K562 (cell line): Measurements from ENCODE around the gene SLC25A44. TPM values are rescaled to one million over a fixed set of nuclear protein-coding genes. Genes with fewer than 3 reads are reported as not detected.

ENCODE experiments used
- ATAC-seq: fragments of 200-7000 bp; cut with Tn5 transposase; 3 replicates; pipeline ENCODE4 v1.9.1; 2020; ENCODE audit warnings: moderate library complexity
- BruUV-seq: library from RNA; stranded (reverse); fragments of 400-500 nt; replicated peaks from 2 replicates; lab custom pipeline; 2021; lab: Mats Ljungman, UMichigan
- CTCF ChIA-PET: fragments of 300-600 bp; formaldehyde crosslinking; extraction: SDS; loops from one replicate; lab custom pipeline; 2021; ENCODE audit warnings: low intra/inter-chr PET ratio; lab: Yijun Ruan, JAX
- POLR2A ChIA-PET: fragments of 300-600, 350-650 bp; sonication (Branson Sonifier 250); formaldehyde crosslinking; extraction: SDS; loops from one replicate; lab custom pipeline; 2021; ENCODE audit warnings: antibody characterized with exemption, inconsistent platforms; lab: Yijun Ruan, JAX
- DNase-seq, 4 experiments: peaks; one replicate each; pipeline versions ENCODE4 v3.0.0 to v3.0.0-alpha.2; 2011 to 2018; ENCODE audit warnings: low spot score in 3 of 4, mixed read lengths in 3 of 4; ENCODE audit errors: extremely low read depth in 1 of 4
- FAIRE-seq: peaks from 2 replicates; lab custom pipeline; 2011; peaks lifted over from hg19 to GRCh38; lab: Jason Lieb, UNC
- H2AFZ ChIP-seq: 2 replicates; pipeline ENCODE4 v1.6.0; 2011; ENCODE audit warnings: low read depth, low read length, control low read depth, inconsistent platforms
- H3K27ac ChIP-seq: fragments of 200-600 bp; 3 replicates; pipeline ENCODE4 v1.8.0; 2011; ENCODE audit warnings: low read depth, mild to moderate bottlenecking, control low read depth, inconsistent platforms, low read length, moderate library complexity, mixed read lengths; ENCODE audit errors: extremely low read depth
- H3K27me3 ChIP-seq, 2 experiments: fragments of 300-600 bp in 1 of 2; 2 replicates in 1 of 2; 3 replicates in 1 of 2; pipeline versions ENCODE4 v1.6.0 to v1.8.0; 2011; ENCODE audit warnings: inconsistent platforms in 2 of 2, low read length in 2 of 2, mild to moderate bottlenecking in 1 of 2, mixed read lengths in 1 of 2, moderate library complexity in 1 of 2; ENCODE audit not compliant: control insufficient read depth in 2 of 2, insufficient read depth in 2 of 2
- H3K36me3 ChIP-seq: fragments of 300-600 bp; 3 replicates; pipeline ENCODE4 v1.8.0; 2011; ENCODE audit warnings: mild to moderate bottlenecking, low read length, inconsistent platforms; ENCODE audit not compliant: control insufficient read depth, insufficient read depth
- H3K4me1 ChIP-seq, 2 experiments: fragments of 200-600 bp in 1 of 2; replicated peaks in 1 of 2; 2 replicates in 1 of 2; 3 replicates in 1 of 2; pipeline versions ENCODE4 v1.5.1 to v1.8.0; 2011; ENCODE audit warnings: inconsistent platforms in 2 of 2, low read length in 2 of 2, mild to moderate bottlenecking in 1 of 2, mixed read lengths in 1 of 2, moderate library complexity in 1 of 2; ENCODE audit not compliant: control insufficient read depth in 2 of 2, insufficient read depth in 2 of 2
- H3K4me2 ChIP-seq: 2 replicates; pipeline ENCODE4 v1.6.1; 2011; ENCODE audit warnings: low read length, control low read depth, inconsistent platforms, mixed read lengths; ENCODE audit not compliant: insufficient read depth
- H3K4me3 ChIP-seq: fragments of 200-600 bp; sonication (generic), shearing (Covaris generic); 2 replicates; pipeline ENCODE4 v1.5.1; 2016; ENCODE audit warnings: control low read depth, inconsistent platforms
- H3K79me2 ChIP-seq: fragments of 200-600 bp; 3 replicates; pipeline ENCODE4 v1.8.0; 2011; ENCODE audit warnings: low read length, inconsistent platforms; ENCODE audit not compliant: control insufficient read depth, insufficient read depth
- H3K9ac ChIP-seq, 2 experiments: 2 replicates each; pipeline versions ENCODE4 v1.6.0 to v1.6.1; 2011; ENCODE audit warnings: low read depth in 2 of 2, low read length in 2 of 2, control low read depth in 1 of 2, inconsistent platforms in 1 of 2, mild to moderate bottlenecking in 1 of 2, mixed read lengths in 1 of 2; ENCODE audit not compliant: insufficient read depth in 1 of 2
- H3K9me1 ChIP-seq: one replicate; pipeline ENCODE4 v1.6.0; 2011; ENCODE audit warnings: inconsistent platforms, mild to moderate bottlenecking, low read length, moderate library complexity; ENCODE audit not compliant: control insufficient read depth, insufficient read depth
- H3K9me3 ChIP-seq: replicated peaks from 2 replicates; pipeline ENCODE4 v1.5.1; 2011; ENCODE audit warnings: low read depth, low read length, inconsistent platforms; ENCODE audit not compliant: control insufficient read depth, insufficient read depth
- H4K20me1 ChIP-seq: replicated peaks from 2 replicates; pipeline ENCODE4 v1.6.1; 2011; ENCODE audit warnings: low read length, inconsistent platforms, mixed read lengths; ENCODE audit not compliant: control insufficient read depth, insufficient read depth
- ARNT ChIP-seq, 2 experiments: fragments of 450-650 bp; IDR thresholded peaks; 2 replicates each; pipeline ENCODE4 v1.6.1; 2016; ENCODE audit warnings: mild to moderate bottlenecking in 1 of 2
- MAFG ChIP-seq: fragments of 450-650 bp; conservative IDR thresholded peaks from 2 replicates; pipeline ENCODE4 v1.6.1; 2016; ENCODE audit warnings: missing genetic modification characterization, missing compliant biosample characterization
- PHF21A ChIP-seq: fragments of 450-650 bp; IDR thresholded peaks from 2 replicates; pipeline ENCODE4 v1.6.1; 2017; ENCODE audit warnings: low read depth, borderline replicate concordance
- RBM25 ChIP-seq: fragments of 200-400 bp; formaldehyde crosslinking; IDR thresholded peaks from 2 replicates; pipeline ENCODE4 v1.6.1; 2018; ENCODE audit warnings: low read length, low read depth, moderate library complexity; ENCODE audit not compliant: severe bottlenecking
- THRAP3 ChIP-seq: fragments of 450-650 bp; IDR thresholded peaks from 2 replicates; pipeline ENCODE4 v1.6.1; 2016; ENCODE audit warnings: mild to moderate bottlenecking, inconsistent platforms, borderline replicate concordance
- ZNF354B ChIP-seq: fragments of 250-450 bp; sonication (Bioruptor Pico); IDR thresholded peaks from 2 replicates; pipeline ENCODE4 v1.4.0; 2020
- WGBS: fragments of 100-300 bp; shearing (Covaris generic); methylation state at CpG from one replicate; pipeline ENCODE4 v1.1.6; 2016; ENCODE audit warnings: low coverage, mixed read lengths; ENCODE audit not compliant: insufficient coverage; ENCODE audit errors: missing lambda C conversion rate; 5-methylcytosine and 5-hydroxymethylcytosine counted together
- in situ Hi-C: fragments of 300-500 bp; cut with MboI; formaldehyde crosslinking; loops from 4 replicates; pipeline ENCODE4 v1.15.0; 2018; ENCODE audit warnings: inconsistent platforms, mixed read lengths
- intact Hi-C: fragments of 100-400 bp; cut with micrococcal nuclease; formaldehyde crosslinking; loops from 2 replicates; pipeline ENCODE4 v1.14.2; 2022
- polyA plus RNA-seq, 8 experiments: library from polyadenylated mRNA; depleted of rRNA in 4 of 8; stranded (reverse) in 5 of 8; unstranded in 3 of 8; fragments of >200 nt; fragmentation: Nextera tagmentation in 2 of 8; fragmentation: Illumina TruSeq in 1 of 8; extraction: Ambion mirVana in 2 of 8; extraction: Trizol in 1 of 8; gene quantifications; 2 replicates each; pipeline versions ENCODE4 v1.2.1 to v1.2.3, GENCODE V29; 2011 to 2014; ENCODE audit warnings: inconsistent platforms in 1 of 8, missing spikeins in 1 of 8
- total RNA-seq, 7 experiments: library from RNA; depleted of rRNA in 6 of 7; stranded (reverse); fragments of >200 nt in 6 of 7; fragmentation: Illumina TruSeq in 2 of 7; extraction: Trizol in 2 of 7; gene quantifications; 2 replicates each; pipeline versions ENCODE4 v1.2.1 to v1.2.3, GENCODE V29; 2011 to 2021; ENCODE audit warnings: low replicate concordance in 1 of 7
- TF ChIP-seq, protein P1 (sequence below), 2 experiments: fragments of 450-650 bp; conservative IDR thresholded peaks; 2 replicates each; pipeline ENCODE4 v1.6.1; 2017; ENCODE audit warnings: mild to moderate bottlenecking in 2 of 2, moderate library complexity in 2 of 2

SLC25A44 gene
- total and polyA plus RNA-seq, 9 of the 15 experiments (the other 6 are each of a cell fraction or from before 2014, with no cell fraction given): 4.4 to 22.8 (median 12.5) TPM

DNA sequence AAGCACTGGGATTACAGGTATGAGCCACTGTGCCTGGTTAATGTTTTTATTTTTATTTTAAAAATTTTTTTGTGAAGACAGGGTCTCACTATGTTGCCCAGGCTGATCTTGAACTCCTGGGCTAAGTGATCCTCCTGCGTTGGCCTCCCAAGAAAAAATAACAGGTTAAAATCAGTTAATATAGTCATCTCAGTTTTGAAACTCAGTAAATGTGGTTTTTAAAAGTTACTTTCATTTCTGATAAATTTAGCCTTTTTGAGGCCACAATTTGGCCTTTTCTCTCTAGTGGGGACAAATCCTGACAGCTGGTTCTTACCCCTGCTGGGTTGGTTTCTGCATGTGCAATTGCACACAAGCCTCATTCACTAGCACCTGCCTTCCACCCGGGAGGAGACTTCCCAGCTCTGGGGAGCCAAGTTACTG lies 32.2 kb downstream of the SLC25A44 start:
- Histone ChIP-seq H3K4me2 (no peak overlapping the region), H3K79me2 (no peaks in the 10 kb centered on the region), H3K27me3 (no peaks in the 10 kb centered on the region), H3K4me1 (peaks cover 3 to 7% of the 10 kb centered on the region in 2 experiments; a peak in 3 of 5 replicates), H4K20me1 (no peaks in the 10 kb centered on the region), H3K4me3 (no peak overlapping the region), H3K36me3 (peaks cover 43% of the 10 kb centered on the region; the same call in 2 of the 3 replicates), H3K9ac (no peak overlapping the region), H3K9me1 (no peaks in the 10 kb centered on the region), H3K9me3 (no peaks in the 10 kb centered on the region), H3K27ac (no peak overlapping the region), H2AFZ (no peak overlapping the region)
- ATAC-seq (no peak), FAIRE-seq (no peak), DNase-seq (no peak)
- POLR2A ChIA-PET: interaction anchor here (1.1 to 1.7 kb wide), 3 partner anchors 10 to 103 kb away, joined by 3 to 4 read pairs (median 3); no protein-coding TSS in a partner anchor
- CTCF ChIA-PET: interaction anchor here (1.2 to 3.6 kb wide), 6 partner anchors 80 to 135 kb away, joined by 4 to 44 read pairs (median 10); no protein-coding TSS in a partner anchor
- no TSS peak for BruUV-seq
- WGBS: 49% methylated on average over 2 of the region's 2 CpGs
- in situ Hi-C loops: no loop called here
- intact Hi-C loops: loop anchor here (2.0 to 5.0 kb wide), 2 partner anchors 79 to 129 kb away; no protein-coding TSS in a partner anchor
- no peak for TF ChIP-seq PHF21A
- TF ChIP-seq RBM25: peak; percentile 10
- no peak for TF ChIP-seq ZNF354B (CRISPR knock-in tag)

DNA sequence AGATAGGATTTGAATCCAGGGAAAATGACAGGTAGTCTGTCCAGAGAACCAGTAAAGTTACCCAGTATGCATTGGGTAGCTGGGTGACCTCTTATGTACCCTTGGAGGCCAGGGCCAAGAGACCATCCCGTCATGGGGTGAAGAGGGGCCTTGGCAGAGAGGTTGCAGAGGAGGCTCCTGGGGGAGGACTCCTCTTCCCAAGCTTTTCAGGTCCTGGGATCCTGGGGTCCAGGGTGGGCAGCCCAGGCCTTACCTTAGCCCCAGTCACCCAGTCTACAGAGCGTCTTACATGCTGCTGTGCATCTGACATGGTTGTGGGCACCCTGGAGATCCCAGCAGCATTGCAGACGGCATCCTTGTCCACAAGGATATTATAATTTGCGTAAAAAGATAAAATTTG lies 32.9 kb downstream of the SLC25A44 start:
- Histone ChIP-seq H3K4me1 (peaks cover 3 to 7% of the 10 kb centered on the region in 2 experiments; a peak in 3 of 5 replicates), H3K27me3 (no peaks in the 10 kb centered on the region), H3K79me2 (no peaks in the 10 kb centered on the region), H3K4me2 (no peak overlapping the region), H3K27ac (no peak overlapping the region), H2AFZ (no peak overlapping the region), H3K36me3 (peaks cover 36% of the 10 kb centered on the region; the same call in 2 of the 3 replicates), H3K9me3 (no peaks in the 10 kb centered on the region), H4K20me1 (no peaks in the 10 kb centered on the region), H3K4me3 (no peak overlapping the region), H3K9me1 (no peaks in the 10 kb centered on the region), H3K9ac (no peak overlapping the region)
- BruUV-seq: no TSS peak
- ATAC-seq: no peak
- POLR2A ChIA-PET: interaction anchor here (1.1 kb wide), 1 partner anchor 10 kb away, joined by 3 read pairs; no protein-coding TSS in a partner anchor
- no peak for FAIRE-seq
- in situ Hi-C loops (no loop called here), intact Hi-C loops (loop anchor here (2.0 to 5.0 kb wide), 2 partner anchors 80 to 129 kb away; no protein-coding TSS in a partner anchor)
- WGBS: 98% methylated on average over 3 of the region's 4 CpGs
- no peak for DNase-seq
- CTCF ChIA-PET: interaction anchor here (2.4 to 3.6 kb wide), 2 partner anchors 81 to 86 kb away, joined by 13 to 44 read pairs; no protein-coding TSS in a partner anchor
- TF ChIP-seq, protein P1, sequence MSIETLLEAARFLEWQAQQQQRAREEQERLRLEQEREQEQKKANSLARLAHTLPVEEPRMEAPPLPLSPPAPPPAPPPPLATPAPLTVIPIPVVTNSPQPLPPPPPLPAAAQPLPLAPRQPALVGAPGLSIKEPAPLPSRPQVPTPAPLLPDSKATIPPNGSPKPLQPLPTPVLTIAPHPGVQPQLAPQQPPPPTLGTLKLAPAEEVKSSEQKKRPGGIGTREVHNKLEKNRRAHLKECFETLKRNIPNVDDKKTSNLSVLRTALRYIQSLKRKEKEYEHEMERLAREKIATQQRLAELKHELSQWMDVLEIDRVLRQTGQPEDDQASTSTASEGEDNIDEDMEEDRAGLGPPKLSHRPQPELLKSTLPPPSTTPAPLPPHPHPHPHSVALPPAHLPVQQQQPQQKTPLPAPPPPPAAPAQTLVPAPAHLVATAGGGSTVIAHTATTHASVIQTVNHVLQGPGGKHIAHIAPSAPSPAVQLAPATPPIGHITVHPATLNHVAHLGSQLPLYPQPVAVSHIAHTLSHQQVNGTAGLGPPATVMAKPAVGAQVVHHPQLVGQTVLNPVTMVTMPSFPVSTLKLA (conservative IDR thresholded peaks at IDR 0.05): no peak
- TF ChIP-seq THRAP3 (no peak), ARNT (IDR thresholded peaks at IDR 0.05) (no peak), MAFG (tag) (no peak)
